Inflammatory macrophage treated with lipopolysaccharide for 1 hour (primary cell): ENCODE measurements around the gene C1orf198.

ENCODE experiments used
- DNase-seq, 2 donors: peaks; one replicate each; pipeline ENCODE4 v3.0.0-alpha.2; 2020 to 2022

The C1orf198 gene

GRCh38 chr1:230891413-230891812 is 23.1 kb upstream of the C1orf198 start:
- DNase-seq: no peak

DNA sequence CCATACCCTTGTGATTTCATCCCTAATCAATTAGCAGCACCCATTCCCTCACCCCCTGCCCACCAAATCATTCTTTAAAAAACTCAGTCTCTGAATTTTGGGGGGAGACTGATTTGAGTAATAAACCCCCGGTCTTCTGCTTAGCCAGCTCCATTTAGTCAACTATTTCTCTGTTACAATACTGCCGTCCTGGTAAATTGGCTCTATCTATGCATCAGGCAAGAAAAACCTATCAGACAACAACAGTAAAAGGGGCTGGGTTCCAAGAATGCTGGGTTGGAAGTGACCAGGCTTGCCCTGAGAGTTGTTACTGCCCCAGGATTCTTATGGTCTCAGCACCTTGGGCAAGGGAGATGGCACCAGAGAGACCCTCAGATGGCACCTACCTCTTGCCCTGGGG is 16.3 kb upstream of the C1orf198 start:
- DNase-seq: no peak

DNA sequence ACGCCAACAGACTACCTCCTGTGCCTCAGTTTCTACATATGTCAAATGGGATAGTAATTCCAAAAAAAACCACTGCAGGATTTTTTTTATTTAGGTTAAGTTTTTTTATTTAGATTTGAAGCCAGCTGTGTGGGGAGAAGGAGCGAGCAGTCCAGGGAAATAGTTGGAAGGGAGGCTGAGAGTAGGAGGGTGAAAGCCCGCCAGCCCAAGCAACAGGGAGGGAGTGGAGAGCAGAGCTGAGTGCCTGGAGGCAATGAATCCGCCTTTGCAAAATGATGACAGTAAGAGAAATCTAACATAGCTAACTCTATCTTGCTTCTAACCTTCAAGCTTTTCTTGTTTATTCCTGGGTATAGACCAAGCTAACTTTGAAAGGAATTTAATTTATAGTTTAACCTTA is 15.6 kb upstream of the C1orf198 start:
- no peak for DNase-seq

DNA sequence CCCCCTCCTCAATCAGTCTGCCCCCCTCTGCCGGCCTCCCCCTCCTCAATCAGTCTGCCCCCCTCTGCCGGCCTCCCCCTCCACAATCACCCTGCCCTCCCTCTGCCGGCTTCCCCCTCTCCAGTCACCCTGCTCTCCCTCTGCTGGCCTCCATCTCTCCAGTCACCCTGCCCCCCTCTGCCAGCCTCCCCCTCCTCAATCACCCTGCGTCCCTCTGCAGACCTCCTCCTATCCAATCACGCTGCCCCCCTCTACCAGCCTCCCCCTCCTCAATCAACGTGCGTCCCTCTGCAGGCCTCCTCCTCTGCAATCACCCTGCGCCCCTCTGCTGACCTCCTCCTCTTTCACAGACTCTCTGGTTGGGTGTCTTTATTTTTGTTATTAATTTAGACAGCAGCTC is 11.5 kb upstream of the C1orf198 start:
- no peak for DNase-seq

GRCh38 chr1:230878591-230878990 is 10.3 kb upstream of the C1orf198 start:
- DNase-seq: peak in 1 of 2 donors; percentile 18

- no peak for DNase-seq
Observed at GRCh38 chr1:230877924-230878590, 9.7 kb upstream of the C1orf198 start.

DNA sequence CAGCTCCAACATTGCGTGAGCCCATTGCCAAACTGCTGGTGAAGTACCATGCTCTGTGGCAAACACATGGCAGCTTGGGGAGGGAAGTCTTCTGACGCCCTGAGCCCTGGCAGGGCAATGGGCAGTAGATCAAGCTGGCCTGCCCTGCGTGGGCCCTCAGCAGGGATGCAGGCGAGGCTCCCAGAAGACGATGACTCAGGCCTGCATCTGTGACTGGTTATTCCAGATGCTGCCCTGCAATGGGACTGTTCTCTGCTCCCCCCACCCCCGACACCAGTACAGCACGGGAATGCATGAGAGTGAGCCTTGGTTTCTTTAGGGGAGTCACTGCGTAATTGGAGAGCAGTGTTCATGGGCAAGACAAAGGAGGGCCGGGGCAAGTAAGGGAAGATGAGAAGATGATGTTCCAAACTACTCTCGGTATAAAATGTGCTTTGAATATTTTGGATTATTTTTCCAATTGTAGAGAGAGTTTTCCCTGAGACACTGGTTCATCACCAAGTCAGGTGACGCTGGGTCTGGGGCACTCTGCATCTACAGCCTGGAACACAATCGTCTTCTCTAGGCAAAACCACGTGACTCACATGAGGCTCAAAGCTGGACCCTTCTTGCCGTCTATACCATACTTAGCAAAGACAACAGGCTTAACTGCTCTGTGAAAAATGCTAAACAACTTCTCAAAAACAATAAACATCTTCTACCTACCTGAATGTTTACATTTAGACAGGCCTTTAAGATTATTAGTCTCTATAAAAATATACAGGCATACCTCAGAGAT is 9.0 kb upstream of the C1orf198 start:
- no peak for DNase-seq

DNA sequence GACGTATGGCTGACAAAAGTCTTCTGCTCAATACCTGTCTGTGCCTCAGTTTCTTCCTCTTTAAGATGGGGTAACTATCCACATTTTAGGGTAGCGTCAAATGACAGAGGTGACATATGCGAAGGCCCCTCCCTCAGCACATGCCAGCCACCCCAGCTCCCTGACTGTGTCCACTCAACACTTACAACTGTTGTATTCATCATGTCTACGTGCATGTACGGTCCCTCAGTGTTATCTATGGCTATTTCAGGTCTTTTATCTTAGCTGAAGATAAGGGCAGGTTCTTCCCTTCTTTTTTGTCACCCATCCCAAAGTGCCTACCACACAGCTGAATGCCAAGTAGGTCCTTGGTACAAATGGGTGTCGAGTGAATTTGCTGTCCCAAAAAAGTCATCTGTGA is 8.3 kb upstream of the C1orf198 start:
- no peak for DNase-seq

- DNase-seq: no peak
Observed at GRCh38 chr1:230875370-230875769, 7.0 kb upstream of the C1orf198 start.

DNA sequence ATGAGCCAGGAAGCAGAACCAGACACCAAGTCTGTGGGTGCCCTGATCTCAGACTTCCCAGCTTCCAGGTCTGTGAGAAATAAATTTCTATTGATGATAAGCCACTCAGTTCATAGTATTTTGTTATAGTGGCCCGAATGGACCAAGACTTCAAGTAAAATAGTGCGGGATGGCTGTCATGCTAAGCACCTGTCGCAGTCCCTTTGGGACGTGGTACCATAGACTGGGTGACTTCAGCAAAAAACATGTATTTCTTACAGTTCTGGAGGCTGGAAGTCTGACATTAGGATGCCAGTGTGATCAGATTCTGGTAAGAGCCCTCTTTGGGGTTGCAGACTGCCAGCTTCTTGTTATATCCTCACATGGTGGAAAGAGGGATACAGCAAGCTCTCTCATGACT is 2.6 kb upstream of the C1orf198 start:
- no peak for DNase-seq

GRCh38 chr1:230869500-230869899 is 1.2 kb upstream of the C1orf198 start:
- no peak for DNase-seq

GRCh38 chr1:230868736-230869385 is 540 bp upstream of the C1orf198 start:
- peak; percentile 21 to 34 for DNase-seq

GRCh38 chr1:230867101-230867902 is 1.0 kb downstream of the C1orf198 start:
- DNase-seq: no peak

DNA sequence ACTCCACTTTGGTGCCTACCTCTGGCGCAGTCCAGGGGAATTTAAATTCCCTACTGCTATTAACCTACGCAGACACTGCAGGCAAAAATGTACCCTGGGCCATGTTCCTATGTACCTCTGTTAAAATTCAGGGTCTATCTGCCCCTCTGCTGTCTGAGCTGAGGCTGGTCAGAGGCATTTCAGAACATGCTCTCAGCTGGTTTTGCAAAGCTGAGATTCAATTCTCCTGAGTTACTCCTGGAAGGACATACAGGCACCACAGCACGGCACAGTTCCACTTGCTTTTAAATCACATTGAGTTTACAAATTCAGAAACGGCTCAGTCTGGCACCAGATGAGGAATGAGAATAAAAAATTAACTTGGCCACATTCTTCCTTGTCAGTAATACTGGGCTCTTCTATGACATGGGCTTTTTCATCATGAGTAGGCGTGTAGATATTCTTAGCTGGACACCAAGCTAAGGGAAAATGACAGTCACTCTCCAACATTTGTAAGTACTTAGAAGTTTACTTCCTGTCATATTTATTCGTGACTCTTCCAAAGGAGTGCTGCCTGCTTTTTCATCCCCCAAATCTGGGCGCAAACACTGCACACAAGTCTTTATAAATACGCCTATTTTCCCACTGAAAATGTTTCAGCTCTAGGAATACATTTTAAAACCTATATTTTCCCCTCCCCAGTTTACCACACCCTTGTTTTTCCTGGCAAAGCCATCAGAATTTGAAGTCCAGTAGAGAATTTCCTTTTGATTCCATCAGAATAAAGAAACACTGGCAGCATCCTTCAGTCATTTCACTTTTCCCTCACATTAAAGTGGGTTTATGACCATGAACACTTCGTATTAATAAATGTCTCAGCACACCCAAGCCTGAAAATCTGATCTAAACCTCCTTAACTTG is 1.9 kb downstream of the C1orf198 start:
- DNase-seq: peak; percentile 36 to 58

DNA sequence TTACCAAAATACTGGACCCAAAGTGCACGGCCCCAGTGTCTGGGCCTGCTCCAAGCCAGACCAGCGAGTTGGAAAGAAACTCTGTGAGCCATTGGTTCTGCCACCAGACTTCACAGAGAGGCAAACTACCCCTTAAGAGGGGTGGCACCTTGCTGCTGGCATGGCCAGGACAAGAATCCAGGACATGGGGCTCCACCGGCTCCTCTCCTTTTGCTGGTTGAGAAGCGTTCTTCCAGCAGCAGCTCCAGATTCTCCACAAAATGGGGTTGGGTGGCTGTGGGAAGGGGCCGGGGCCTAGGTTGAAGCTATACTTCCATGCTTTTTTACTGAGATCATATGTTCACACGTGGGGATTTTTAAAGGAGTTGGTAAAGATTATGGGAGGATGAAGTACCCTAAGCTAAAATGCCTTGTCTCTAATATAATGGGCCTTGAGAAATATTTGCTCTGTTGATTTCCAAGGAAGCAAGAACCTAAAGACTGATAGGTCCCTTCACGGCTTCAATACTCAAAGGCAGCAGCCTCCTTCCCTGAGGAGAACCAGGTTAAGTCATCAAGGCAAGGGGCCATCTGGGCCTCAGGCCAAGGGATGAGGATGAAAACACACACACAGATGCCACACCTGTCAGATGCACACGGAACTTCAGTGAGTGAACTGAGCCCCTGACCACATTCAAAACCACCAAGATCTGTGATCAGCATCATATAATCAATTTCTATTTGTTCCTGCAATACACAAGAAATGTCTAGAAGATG is 3.1 kb downstream of the C1orf198 start:
- no peak for DNase-seq

- DNase-seq: no peak
Observed at GRCh38 chr1:230864441-230864840, 3.9 kb downstream of the C1orf198 start.

- peak; percentile 22 to 39 for DNase-seq
Observed at GRCh38 chr1:230863449-230863848, 4.9 kb downstream of the C1orf198 start.

- DNase-seq: no peak
Observed at GRCh38 chr1:230861970-230862595, 6.2 kb downstream of the C1orf198 start.

- DNase-seq: no peak
Observed at GRCh38 chr1:230861489-230861888, 6.8 kb downstream of the C1orf198 start.

- no peak for DNase-seq
Observed at GRCh38 chr1:230860617-230861384, 7.5 kb downstream of the C1orf198 start.
